K562 (cell line): ENCODE measurements around the gene PYHIN1. TPM values are rescaled to one million over a fixed set of nuclear protein-coding genes. Genes with fewer than 3 reads are reported as not detected.

Source experiments
- CBX3 ChIP-seq, 2 experiments: IDR thresholded peaks; 1 replicate in 1 of 2; 2 replicates in 1 of 2; pipeline ENCODE4 v1.6.1; 2012; ENCODE audit warnings: inconsistent platforms in 2 of 2, low read length in 2 of 2, borderline replicate concordance in 1 of 2, control low read depth in 1 of 2
- CHAMP1 ChIP-seq: fragments of 450-650 bp; IDR thresholded peaks from 2 replicates; pipeline ENCODE4 v1.6.1; 2016; ENCODE audit warnings: mild to moderate bottlenecking
- CXXC5 ChIP-seq: fragments of 250-450 bp; sonication (Bioruptor Pico); IDR thresholded peaks from 2 replicates; pipeline ENCODE4 v1.8.0; 2022; ENCODE audit warnings: inconsistent platforms, mild to moderate bottlenecking, moderate library complexity
- E2F8 ChIP-seq: fragments of 450-650 bp; IDR thresholded peaks from 2 replicates; pipeline ENCODE4 v1.7.1; 2018; ENCODE audit warnings: mild to moderate bottlenecking, low read depth; ENCODE audit not compliant: partially characterized antibody
- GTF2A2 ChIP-seq: IDR thresholded peaks from 2 replicates; pipeline ENCODE4 v1.6.1; 2016; ENCODE audit warnings: mild to moderate bottlenecking, missing genetic modification characterization, missing compliant biosample characterization
- IRF2 ChIP-seq: sonication (generic); formaldehyde crosslinking; IDR thresholded peaks from 2 replicates; pipeline ENCODE4 v1.8.1; 2022; ENCODE audit warnings: mild to moderate bottlenecking, missing genetic modification reagents
- MAFK ChIP-seq: IDR thresholded peaks from 2 replicates; pipeline ENCODE4 v1.6.1; 2011; ENCODE audit warnings: low read length, improper control_type of control experiment
- RBM39 ChIP-seq: fragments of 200-400 bp; formaldehyde crosslinking; optimal IDR thresholded peaks from 2 replicates; pipeline ENCODE3; 2018; ENCODE audit warnings: low read depth, low read length
- TEAD4 ChIP-seq, 2 experiments: sonication (generic) in 1 of 2; formaldehyde crosslinking in 1 of 2; IDR thresholded peaks; 2 replicates each; pipeline versions ENCODE4 v1.6.1 to v1.8.0; 2012 to 2022; ENCODE audit warnings: borderline replicate concordance in 1 of 2, inconsistent platforms in 1 of 2, low read length in 1 of 2, mild to moderate bottlenecking in 1 of 2, missing genetic modification reagents in 1 of 2
- ZC3H8 ChIP-seq: fragments of 450-650 bp; IDR thresholded peaks from 2 replicates; pipeline ENCODE4 v1.6.1; 2017
- ZNF143 ChIP-seq: sonication (generic); formaldehyde crosslinking; IDR thresholded peaks from 2 replicates; pipeline ENCODE4 v1.9.0; 2022; ENCODE audit warnings: mild to moderate bottlenecking, missing genetic modification reagents
- ZNF263 ChIP-seq: sonication (generic); formaldehyde crosslinking; IDR thresholded peaks from 2 replicates; pipeline ENCODE4 v1.8.0; 2022; ENCODE audit warnings: mild to moderate bottlenecking, missing genetic modification reagents, borderline replicate concordance
- polyA plus RNA-seq, 8 experiments: library from polyadenylated mRNA; depleted of rRNA in 4 of 8; stranded (reverse) in 5 of 8; unstranded in 3 of 8; fragments of >200 nt; fragmentation: Nextera tagmentation in 2 of 8; fragmentation: Illumina TruSeq in 1 of 8; extraction: Ambion mirVana in 2 of 8; extraction: Trizol in 1 of 8; gene quantifications; 2 replicates each; pipeline versions ENCODE4 v1.2.1 to v1.2.3, GENCODE V29; 2011 to 2014; ENCODE audit warnings: inconsistent platforms in 1 of 8, missing spikeins in 1 of 8
- total RNA-seq, 7 experiments: library from RNA; depleted of rRNA in 6 of 7; stranded (reverse); fragments of >200 nt in 6 of 7; fragmentation: Illumina TruSeq in 2 of 7; extraction: Trizol in 2 of 7; gene quantifications; 2 replicates each; pipeline versions ENCODE4 v1.2.1 to v1.2.3, GENCODE V29; 2011 to 2021; ENCODE audit warnings: low replicate concordance in 1 of 7
- TF ChIP-seq, protein P1 (sequence below): sonication (generic); formaldehyde crosslinking; IDR thresholded peaks from 2 replicates; pipeline ENCODE4 v1.8.1; 2022; ENCODE audit warnings: missing genetic modification reagents
- TF ChIP-seq, protein P2 (sequence below): sonication (generic); formaldehyde crosslinking; IDR thresholded peaks from 2 replicates; pipeline ENCODE4 v1.8.0; 2022; ENCODE audit warnings: mild to moderate bottlenecking, missing genetic modification reagents
- TF ChIP-seq, protein P3 (sequence below): sonication (generic); formaldehyde crosslinking; IDR thresholded peaks from 2 replicates; pipeline ENCODE4 v1.8.0; 2023; ENCODE audit warnings: mild to moderate bottlenecking, missing genetic modification reagents

Gene PYHIN1
- total and polyA plus RNA-seq, 9 of the 15 experiments (the other 6 are each of a cell fraction or from before 2014, with no cell fraction given) = not detected

GRCh38 chr1:159009704-159010361 lies 78.5 kb downstream of the PYHIN1 start, which contains the start of gene IFI16 (continued):
- TF ChIP-seq, protein P1, sequence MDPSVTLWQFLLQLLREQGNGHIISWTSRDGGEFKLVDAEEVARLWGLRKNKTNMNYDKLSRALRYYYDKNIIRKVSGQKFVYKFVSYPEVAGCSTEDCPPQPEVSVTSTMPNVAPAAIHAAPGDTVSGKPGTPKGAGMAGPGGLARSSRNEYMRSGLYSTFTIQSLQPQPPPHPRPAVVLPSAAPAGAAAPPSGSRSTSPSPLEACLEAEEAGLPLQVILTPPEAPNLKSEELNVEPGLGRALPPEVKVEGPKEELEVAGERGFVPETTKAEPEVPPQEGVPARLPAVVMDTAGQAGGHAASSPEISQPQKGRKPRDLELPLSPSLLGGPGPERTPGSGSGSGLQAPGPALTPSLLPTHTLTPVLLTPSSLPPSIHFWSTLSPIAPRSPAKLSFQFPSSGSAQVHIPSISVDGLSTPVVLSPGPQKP (CRISPR knock-in tag) = no peak
- TF ChIP-seq, protein P2, sequence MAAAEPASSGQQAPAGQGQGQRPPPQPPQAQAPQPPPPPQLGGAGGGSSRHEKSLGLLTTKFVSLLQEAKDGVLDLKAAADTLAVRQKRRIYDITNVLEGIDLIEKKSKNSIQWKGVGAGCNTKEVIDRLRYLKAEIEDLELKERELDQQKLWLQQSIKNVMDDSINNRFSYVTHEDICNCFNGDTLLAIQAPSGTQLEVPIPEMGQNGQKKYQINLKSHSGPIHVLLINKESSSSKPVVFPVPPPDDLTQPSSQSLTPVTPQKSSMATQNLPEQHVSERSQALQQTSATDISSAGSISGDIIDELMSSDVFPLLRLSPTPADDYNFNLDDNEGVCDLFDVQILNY (CRISPR knock-in tag) = no peak
- TF ChIP-seq GTF2A2 (tag) (no peak), ZC3H8 (no peak), ZNF263 (no peak), IRF2 (no peak), TEAD4 (IDR thresholded peaks at IDR 0.05; ENCODE audit: low read length) (peak; percentile 83; the same call in 1 of the 2 replicates), TEAD4 (CRISPR knock-in tag; IDR thresholded peaks at IDR 0.05; ENCODE audit: borderline replicate concordance) (no peak), E2F8 (no peak), CXXC5 (CRISPR knock-in tag) (peak; percentile 92), MAFK (no peak), RBM39 (no peak), ZNF143 (CRISPR knock-in tag) (no peak), CHAMP1 (no peak), CBX3 (IDR thresholded peaks at IDR 0.05; ENCODE audit: borderline replicate concordance in 1 of 2, low read length in 2 of 2) (no peak)
- TF ChIP-seq, protein P3, sequence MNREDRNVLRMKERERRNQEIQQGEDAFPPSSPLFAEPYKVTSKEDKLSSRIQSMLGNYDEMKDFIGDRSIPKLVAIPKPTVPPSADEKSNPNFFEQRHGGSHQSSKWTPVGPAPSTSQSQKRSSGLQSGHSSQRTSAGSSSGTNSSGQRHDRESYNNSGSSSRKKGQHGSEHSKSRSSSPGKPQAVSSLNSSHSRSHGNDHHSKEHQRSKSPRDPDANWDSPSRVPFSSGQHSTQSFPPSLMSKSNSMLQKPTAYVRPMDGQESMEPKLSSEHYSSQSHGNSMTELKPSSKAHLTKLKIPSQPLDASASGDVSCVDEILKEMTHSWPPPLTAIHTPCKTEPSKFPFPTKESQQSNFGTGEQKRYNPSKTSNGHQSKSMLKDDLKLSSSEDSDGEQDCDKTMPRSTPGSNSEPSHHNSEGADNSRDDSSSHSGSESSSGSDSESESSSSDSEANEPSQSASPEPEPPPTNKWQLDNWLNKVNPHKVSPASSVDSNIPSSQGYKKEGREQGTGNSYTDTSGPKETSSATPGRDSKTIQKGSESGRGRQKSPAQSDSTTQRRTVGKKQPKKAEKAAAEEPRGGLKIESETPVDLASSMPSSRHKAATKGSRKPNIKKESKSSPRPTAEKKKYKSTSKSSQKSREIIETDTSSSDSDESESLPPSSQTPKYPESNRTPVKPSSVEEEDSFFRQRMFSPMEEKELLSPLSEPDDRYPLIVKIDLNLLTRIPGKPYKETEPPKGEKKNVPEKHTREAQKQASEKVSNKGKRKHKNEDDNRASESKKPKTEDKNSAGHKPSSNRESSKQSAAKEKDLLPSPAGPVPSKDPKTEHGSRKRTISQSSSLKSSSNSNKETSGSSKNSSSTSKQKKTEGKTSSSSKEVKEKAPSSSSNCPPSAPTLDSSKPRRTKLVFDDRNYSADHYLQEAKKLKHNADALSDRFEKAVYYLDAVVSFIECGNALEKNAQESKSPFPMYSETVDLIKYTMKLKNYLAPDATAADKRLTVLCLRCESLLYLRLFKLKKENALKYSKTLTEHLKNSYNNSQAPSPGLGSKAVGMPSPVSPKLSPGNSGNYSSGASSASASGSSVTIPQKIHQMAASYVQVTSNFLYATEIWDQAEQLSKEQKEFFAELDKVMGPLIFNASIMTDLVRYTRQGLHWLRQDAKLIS = no peak
